Inferior parietal cortex (tissue), 1 donor: ENCODE measurements around the gene PRKCH.

Experiments
- DNase-seq: peaks from one replicate; pipeline ENCODE4 v3.0.0-alpha.2; 2016; ENCODE audit errors: extremely low spot score

The PRKCH gene

GRCh38 chr14:61472011-61472672, 150.8 kb downstream of the PRKCH start:
- DNase-seq = no peak

- no peak for DNase-seq
Observed at GRCh38 chr14:61472801-61473376, 151.5 kb downstream of the PRKCH start.

- no peak for DNase-seq
Observed at GRCh38 chr14:61474015-61474414, 152.6 kb downstream of the PRKCH start.

GRCh38 chr14:61474701-61475100, 153.3 kb downstream of the PRKCH start:
- no peak for DNase-seq

- DNase-seq = peak; percentile 83
Observed at GRCh38 chr14:61475316-61475715, 153.9 kb downstream of the PRKCH start.

GRCh38 chr14:61476105-61476753, 154.8 kb downstream of the PRKCH start:
- no peak for DNase-seq

- DNase-seq = no peak
Observed at GRCh38 chr14:61476754-61477410, 155.5 kb downstream of the PRKCH start.

- no peak for DNase-seq
Observed at GRCh38 chr14:61477712-61478462, 156.5 kb downstream of the PRKCH start.

GRCh38 chr14:61478971-61479473, 157.6 kb downstream of the PRKCH start:
- no peak for DNase-seq

- DNase-seq = no peak
Observed at GRCh38 chr14:61479746-61480502, 158.5 kb downstream of the PRKCH start.

- no peak for DNase-seq
Observed at GRCh38 chr14:61480704-61481285, 159.4 kb downstream of the PRKCH start.

GRCh38 chr14:61481701-61482100, 160.3 kb downstream of the PRKCH start:
- no peak for DNase-seq

GRCh38 chr14:61482348-61483206, 161.2 kb downstream of the PRKCH start:
- DNase-seq = no peak

GRCh38 chr14:61483476-61483875, 162.1 kb downstream of the PRKCH start:
- no peak for DNase-seq

GRCh38 chr14:61484031-61484430, 162.7 kb downstream of the PRKCH start:
- DNase-seq = no peak

GRCh38 chr14:61484826-61485584, 163.6 kb downstream of the PRKCH start:
- DNase-seq = no peak

- no peak for DNase-seq
Observed at GRCh38 chr14:61485661-61486060, 164.3 kb downstream of the PRKCH start.

GRCh38 chr14:61486930-61487495, 165.6 kb downstream of the PRKCH start:
- DNase-seq = no peak
